ENCODE data around the gene KHK.
"Not testable (repeated sequence)": the region's sequence is repeated elsewhere in the genome, so short reads cannot be mapped to it uniquely, and the experiment has no call there.

KHK gene

DNA sequence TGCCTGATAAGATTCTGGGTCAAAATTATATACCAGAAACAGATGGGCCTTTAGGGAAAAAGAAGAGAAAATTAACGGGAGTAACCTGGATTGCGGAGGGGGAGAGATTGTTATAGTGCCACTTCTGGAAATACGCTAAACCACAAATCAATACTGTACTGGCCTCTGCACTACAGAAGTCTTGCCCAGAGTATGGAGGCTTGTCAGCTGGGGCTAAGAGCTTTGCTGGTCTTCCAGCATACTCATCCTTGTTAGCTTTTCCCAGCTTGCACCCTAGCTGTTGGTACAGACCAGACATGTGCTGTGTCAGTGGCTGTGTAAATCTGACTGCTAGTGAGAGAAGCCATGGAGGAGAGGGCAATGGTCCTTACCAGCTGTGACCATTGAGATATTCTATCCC is 26.2 kb upstream of the KHK start:
- DNase-seq = no peak

DNA sequence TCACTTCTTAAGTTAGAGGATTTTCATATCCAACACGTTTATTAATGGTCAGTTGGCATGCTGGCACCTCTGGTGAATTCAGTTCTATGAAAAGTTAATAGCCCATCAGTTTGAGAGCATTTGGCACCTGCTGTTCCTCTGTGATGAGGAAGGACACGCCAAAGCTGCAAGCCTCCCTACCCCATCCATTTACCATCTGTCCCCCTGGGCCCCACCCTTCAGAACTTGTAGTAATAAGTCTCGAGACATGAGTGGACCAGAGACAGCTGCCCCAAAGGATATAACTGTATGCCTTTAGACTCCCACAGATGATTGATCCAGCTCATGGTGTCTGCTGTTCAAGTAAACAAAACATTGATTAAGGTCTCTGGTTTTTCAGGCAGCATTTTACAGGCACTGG is 21.4 kb upstream of the KHK start:
- no peak for DNase-seq

DNA sequence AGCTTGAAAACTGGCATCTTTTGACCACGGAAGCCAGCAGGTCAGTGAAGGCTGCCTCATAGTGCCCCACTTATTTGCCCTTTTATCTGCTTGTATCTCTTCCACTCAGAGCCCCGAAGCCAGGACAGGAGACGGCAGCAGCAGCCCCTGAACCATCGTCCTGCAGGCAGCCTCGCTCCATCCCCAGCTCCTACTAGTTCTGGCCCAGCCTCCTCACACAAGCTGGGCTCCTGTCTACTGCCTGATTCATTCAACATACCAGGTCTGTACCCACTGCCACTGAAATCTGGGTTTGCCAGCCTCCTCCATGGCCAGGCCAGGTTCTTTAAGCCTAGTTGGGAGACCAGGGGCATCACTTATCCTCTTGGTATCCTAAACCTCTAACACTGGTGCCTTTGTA is 19.2 kb upstream of the KHK start:
- DNase-seq = no peak

DNA sequence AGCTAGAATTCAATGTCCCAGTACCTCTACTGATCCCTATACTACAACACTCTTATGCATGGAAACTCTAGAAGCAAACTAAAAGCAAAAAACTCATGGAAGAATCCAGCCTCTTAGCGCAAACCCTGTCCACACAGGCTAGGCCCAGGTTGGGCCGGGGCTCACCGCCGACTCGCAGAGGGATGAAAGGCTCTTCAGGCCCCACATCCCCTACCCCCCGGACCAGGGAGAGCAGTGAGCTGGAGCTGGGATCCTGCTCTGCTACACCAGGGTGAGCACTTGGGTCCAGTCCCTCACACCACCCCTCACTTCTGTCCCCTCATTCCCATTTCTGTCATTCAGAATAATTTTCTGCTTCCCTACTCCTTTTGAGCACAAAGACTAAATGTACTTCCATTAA is 17.1 kb upstream of the KHK start:
- no peak for DNase-seq

DNA sequence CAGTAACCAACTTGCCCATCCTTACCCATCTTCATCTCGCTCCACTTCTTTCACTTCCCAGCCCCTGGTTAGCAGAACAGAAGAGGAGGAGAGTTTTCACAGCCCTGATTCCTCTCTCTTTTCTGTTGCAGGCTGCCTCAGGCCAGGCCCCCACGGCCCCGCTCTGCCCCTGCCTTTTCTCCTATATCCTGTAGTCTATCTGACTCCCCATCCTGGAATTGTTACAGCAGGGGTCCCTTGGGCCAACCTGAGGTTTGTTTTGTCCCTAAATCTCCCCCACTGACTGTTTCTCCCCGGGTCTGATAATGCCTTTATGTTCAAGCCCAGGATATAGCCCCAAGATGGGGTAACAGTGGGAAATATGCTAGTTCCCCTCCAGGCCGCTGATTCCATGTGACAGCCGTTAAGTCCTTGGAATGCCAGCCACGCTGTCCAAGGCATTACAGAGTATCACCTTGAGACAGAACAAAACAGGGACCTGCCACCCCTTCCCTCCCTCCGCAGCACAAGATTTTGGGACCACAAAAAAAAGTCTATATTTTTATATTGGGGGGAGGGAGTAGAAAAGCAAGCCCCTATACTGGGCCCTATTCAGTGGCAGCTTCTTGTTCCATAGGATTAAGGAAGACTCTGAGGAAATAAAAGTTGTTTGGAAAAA is 16.5 kb upstream of the KHK start:
- DNase-seq = no peak

DNA sequence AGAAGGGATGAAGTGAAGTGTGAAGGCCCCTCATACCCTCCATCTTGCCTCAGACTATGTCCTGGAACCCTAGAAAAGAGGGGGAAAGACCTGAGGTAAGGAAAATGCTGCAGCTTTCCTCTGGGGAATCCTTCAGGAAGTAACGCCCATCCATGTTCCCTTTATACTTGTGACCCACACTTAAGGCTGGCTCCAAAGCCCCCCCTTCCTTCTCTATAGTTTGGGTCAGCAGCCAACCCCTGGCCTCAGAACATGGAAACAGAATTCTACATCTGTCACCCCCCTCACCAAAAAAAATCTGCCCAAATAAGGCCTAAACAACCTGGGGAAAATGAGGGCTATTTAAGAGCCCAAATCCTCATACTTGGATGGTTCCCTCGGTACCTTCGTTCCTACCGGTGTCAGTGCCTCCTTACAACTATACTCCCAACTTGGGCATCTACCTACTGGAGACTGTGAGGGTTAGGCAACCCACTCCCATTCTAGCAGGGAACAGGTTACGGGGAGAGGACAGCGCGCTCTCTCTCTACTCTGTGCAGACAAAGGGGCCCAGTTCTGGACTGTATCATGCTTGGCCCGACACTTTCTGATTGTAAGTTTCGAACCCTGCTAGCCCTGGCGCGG is 15.8 kb upstream of the KHK start:
- DNase-seq = no peak

DNA sequence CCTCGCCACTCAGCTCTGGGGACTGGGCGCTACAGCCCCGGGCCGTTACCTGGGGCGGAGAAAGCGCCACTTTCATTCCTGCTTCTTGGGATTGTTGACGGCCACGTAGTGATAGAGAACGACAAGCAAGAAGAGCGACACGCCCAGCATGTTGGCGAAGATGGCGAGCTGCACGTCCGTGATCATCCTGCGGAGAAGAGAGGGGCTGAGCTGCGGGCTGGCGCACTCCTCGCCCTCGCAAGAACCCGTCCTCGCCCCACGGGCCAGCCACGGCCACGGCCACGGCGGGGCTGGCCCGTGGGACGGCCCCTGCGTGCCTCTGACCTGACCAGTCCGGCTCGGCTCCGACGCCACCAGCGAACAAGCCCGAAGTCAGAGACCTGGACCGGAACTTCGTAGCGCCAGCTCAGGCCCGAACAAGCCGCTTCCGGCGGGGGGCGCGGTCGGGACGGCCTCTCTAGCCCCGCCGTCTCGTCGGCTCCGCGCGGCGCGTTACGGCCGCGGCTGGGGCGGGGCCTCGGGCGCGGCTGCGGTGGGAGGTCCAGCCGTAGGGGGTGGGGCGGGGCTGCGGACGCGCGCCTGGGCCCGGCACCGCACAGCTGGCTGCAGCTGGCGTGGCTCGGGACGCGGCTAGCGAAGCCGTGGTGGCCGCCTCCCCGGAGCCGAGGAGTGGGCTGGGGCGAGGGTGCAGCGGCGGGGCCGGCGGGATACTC is 15.1 kb upstream of the KHK start, which contains the start of gene OST4:
TSS of gene OST4 (minus strand) at position 378 of the 713 bp plus-strand sequence.
- peak; percentile 59 for DNase-seq

DNA sequence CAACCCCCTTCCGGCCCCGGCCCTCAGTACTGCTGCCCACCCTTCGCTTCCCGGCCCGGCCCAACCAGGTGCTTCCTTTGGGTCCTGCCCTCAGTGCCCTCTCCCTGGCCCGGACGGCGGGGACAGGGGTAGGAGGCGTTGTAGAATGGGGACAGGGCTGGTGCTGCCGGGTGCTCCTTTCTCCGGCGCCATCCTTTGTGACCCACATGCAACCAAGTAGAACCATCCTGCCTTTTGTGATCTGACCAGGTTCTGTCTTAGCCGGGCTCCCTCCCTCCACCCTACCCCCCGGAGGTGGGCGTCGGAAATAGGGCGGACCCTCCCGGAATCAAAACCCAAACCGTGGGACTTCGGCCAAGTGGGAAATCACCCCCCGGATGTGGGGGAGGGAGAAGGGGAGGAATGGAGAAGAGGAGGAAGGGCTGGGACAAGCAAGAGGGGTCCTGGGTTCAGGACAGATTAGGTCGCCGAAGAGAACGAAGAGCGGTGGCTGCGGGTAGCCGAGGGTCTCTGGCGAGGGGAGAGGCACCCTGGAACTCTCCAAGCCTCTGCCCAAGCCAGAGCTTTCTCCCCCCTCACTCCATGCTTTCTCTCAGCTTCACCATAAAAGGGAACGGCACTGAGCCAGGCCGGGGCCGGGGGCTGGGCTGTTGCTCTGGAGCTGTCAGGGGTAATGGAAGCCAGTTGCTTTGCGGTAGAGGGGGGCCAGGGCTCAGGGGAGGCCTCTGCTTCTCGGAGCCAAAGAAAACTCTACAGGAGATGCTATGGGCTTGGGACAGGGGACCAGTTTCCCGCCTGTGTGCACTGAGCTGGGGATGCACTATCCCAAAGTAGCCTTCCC is 14.4 kb upstream of the KHK start:
- no peak for DNase-seq

DNA sequence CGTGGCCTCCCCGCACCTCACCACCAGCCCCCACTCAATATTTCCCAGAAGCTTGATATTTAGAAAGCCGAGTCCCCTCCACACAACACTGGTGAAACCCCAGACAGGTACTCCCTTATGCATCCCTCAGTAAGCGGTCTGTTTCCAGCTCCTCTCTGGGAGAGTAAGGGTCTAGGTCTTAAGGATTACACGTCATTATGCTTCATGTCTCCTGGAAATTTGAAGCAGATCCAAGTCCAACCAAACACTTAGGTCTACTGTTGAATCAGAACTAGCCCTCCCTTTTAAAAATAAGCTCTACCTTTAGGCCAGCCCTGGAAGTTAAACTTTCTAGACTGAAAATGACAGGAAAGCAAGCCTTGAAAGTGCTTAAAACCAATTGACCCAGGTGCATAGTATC is 13.7 kb upstream of the KHK start:
- no peak for DNase-seq

DNA sequence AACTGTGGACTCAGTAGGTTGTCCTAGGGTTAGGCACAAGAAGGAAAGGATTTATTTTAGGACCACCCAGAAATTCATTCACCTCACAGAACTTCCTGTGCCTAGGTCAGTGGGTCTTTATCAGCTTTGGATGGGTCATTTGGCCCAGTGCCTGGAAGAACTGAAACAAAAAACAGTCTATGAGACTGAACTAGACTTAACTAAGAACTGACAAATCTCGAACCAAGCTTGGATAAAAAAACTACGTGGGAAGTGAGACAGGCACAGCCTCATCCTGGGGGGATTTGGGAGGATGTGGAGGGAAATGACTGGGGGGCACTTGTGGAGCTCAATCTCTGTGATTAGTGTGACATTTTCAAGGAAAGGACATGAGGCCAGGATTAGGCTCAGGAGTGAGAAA is 12.8 kb upstream of the KHK start:
- no peak for DNase-seq

DNA sequence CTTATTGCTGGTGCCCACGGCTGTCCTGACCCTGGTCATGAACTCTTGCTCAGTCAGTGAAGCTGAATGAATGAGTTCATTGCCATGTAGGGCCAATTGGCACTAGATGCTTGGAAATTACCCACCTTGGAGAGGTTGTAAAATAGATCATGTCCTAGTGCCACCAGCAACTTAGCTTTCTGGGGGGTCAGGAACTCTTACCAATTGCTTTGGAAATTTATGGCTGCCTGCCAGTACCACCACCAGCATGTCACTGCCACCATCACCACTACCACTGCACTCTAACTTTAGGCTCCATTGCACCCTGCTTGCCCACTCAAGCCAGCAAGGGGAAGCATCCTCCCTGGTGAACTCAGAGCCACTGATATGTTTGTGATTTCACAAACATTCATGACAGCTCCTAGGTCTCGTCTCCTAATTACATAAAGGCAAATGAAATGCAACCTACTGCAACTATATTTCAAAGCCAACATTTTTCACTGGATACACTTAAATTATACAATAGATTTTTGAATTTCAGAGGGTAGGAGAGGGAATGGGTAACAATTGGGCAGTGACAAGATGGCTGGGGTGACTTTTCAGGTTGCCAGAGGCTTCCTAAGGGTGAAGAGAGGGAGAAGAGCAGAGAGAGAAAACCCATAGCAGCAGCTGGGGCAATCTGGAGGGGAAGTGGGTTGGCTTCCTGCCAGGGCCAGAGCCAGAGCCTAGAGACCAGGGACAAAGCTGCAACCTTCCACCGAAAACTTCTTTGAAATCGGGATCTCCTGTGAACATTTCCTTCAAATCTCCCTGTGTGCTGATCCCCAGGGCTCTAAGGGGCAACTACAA is 11.6 kb upstream of the KHK start:
- peak; percentile 50 for DNase-seq

DNA sequence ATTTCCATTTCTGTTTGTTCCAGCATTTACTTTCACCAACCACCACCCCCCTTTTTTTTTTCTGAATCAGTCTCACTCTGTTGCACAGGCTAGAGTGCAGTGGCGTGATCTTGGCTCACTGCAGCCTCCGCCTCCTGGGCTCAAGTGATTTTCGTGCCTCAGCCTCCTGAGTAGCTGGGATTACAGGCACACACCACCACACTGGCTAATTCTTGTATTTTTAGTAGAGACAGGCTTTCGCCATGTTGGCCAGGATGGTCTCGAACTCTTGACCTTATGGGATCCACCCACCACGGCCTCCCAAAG is 11.1 kb upstream of the KHK start:
- not testable (repeated sequence) for DNase-seq

DNA sequence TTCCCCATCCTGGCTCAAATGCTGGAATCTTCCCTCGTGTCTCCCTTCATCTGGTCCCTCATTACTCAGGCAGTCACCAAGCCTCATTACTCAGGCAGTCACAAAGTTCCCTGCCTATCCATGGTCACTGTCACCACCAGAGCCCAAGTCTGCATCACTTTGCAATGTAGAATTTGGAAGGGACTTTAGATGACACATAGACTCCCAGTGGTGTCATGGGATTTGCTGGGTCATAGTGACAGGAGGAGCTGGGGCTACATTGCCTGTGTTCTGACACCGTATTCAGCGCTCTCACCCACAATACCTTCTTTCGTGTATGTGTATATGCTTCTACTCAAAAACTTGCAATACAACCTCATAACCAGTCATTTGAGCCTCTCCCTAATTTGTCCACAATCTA is 10.2 kb upstream of the KHK start:
- no peak for DNase-seq

DNA sequence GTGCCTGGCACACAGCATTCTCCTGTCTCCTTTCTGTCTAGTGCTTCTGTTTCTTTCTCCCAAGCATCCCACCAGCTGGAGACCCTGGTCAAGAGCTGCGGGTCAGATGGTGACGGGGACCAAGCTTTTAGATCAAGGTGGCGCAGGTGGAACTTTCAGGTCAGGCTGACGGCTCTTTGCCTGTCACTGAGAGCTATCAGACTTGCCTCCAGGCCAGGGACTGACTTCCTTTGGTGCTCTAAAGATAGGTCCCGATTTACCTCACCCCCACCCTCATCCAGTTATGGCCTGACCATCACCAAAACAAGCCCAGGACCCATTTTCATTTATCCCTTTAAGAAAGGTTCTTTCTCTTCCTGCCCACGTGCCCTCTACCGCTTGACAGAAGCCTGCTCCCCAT is 9.3 kb upstream of the KHK start:
- no peak for DNase-seq

DNA sequence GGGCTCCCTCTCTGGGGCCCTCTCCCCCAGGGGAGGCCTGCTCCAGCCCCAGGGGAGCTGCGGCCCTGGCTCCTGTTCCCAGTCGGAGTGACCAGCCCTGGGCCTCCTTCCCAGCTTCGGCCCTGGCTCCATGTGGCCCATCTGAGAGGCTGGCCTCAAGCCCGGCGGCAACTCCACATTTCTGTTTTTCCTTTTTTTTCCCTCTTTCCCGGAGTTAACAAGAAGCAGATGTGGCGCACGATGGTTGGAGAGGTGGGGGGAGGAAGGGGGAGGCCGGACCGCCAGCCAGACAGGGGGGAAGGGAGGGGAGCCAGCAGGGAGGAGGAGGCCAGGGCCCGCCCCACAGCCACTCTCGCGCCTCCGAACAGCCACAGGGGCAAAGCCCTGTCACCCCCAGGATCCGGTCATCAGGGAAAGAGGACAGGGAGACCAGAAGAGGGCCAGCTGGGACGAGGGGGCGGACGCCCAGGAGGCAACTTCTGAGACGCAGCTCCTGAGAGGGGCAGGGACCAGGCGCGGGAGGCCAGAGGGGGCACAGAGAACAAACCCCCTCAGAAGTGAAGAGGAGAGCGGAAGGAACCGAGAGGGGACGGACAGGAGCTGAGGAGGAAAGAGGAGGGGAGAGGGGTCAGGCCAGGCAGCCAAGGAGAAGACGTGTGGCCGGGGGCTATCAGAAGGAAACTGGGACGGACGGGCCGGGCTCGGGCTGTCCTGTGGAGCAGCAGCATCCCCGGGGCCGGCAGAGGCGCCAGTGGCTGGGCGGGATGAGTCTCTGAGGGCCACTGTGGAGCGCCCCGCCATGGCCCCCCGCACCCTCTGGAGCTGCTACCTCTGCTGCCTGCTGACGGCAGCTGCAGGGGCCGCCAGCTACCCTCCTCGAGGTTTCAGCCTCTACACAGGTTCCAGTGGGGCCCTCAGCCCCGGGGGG is 8.0 kb upstream of the KHK start, which contains the start of gene EMILIN1:
TSS of gene EMILIN1 (plus strand) at position 349 of the 928 bp plus-strand sequence. CDS start at position 800, 451 bp downstream.
- no peak for DNase-seq

DNA sequence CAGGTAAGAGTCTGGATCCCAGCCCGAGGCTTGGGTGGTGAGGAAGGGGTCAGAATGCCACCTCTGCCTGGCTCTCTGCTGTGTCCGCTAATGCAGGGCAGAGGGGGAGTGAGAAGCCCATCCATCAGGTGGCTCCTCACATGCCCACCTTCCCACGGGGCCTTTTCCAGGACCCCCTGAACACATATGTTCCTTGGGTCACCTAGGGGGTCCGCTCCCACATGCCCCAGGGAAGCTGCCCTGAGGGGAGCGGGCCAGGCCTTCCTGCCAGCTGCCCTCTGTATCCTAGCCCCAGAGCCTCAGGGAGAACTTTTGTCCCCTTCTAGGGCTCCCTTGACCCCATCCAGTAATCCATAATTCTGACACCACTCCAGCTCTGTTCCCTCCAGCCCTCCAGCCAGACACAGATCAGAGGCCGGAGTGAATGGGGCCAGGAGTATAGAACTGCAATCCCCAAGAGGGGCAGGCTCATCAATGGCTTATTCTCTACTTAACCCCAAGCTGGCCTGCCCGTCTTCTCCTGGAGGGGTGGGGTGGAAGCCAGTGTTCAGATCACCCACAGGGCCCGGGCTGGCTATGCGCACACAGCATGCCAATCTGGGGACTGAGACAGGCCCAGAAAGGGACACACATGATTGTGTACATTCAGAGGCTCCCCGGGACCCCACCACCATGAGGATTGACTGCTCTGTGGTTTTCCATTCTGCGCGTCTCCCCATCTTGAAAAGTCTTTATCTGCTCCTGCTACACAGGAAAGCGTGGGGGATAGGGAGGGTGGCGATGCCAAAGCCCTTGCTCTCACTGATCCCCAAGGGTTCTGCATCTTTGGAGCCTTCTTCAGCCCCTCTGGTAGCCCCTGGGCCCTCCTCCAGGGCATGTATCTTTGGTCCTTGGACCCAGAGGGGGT is 7.1 kb upstream of the KHK start:
- DNase-seq = no peak

DNA sequence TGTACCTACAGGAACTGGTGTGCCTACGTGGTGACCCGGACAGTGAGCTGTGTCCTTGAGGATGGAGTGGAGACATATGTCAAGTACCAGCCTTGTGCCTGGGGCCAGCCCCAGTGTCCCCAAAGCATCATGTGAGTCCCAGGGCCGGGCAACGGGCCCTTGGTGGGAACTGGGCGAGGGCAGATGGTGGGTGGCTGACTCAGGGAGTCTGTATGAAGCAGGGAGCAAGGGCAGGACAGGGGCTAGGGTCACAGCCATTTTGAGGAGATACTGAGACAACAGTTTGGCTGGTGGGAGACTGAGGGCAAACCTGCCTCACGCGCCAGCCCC is 6.5 kb upstream of the KHK start:
- DNase-seq = no peak

DNA sequence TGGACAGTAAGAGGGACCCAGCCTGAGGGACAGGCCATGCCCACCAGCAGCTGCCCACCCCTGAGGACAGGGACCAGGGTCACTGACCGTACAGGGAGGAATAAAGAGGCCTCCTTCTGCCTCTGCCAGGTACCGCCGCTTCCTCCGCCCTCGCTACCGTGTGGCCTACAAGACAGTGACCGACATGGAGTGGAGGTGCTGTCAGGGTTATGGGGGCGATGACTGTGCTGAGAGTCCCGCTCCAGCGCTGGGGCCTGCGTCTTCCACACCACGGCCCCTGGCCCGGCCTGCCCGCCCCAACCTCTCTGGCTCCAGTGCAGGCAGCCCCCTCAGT is 6.0 kb upstream of the KHK start:
- no peak for DNase-seq

DNA sequence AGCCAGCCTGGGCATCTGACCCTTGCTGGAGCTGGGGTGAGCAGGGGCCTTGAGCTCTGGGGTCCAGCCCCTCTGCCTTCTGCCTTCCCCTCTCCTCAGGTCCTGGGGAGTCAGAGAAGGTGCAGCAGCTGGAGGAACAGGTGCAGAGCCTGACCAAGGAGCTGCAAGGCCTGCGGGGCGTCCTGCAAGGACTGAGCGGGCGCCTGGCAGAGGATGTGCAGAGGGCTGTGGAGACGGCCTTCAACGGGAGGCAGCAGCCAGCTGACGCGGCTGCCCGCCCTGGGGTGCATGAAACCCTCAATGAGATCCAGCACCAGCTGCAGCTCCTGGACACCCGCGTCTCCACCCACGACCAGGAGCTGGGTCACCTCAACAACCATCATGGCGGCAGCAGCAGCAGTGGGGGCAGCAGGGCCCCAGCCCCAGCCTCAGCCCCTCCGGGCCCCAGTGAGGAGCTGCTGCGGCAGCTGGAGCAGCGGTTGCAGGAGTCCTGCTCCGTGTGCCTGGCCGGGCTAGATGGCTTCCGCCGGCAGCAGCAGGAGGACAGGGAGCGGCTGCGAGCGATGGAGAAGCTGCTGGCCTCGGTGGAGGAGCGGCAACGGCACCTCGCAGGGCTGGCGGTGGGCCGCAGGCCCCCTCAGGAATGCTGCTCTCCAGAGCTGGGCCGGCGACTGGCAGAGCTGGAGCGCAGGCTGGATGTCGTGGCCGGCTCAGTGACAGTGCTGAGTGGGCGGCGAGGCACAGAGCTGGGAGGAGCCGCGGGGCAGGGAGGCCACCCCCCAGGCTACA is 4.4 kb upstream of the KHK start:
- DNase-seq = no peak
